ENCODE results near the gene RUNX3. TPM values are rescaled to one million over a fixed set of nuclear protein-coding genes. Genes with fewer than 3 reads are reported as not detected.

Gene RUNX3
- total RNA-seq, 4 donors from 2014 or later, result 0.26 to 1.7 (median 1.6) TPM; not detected in 1

DNA sequence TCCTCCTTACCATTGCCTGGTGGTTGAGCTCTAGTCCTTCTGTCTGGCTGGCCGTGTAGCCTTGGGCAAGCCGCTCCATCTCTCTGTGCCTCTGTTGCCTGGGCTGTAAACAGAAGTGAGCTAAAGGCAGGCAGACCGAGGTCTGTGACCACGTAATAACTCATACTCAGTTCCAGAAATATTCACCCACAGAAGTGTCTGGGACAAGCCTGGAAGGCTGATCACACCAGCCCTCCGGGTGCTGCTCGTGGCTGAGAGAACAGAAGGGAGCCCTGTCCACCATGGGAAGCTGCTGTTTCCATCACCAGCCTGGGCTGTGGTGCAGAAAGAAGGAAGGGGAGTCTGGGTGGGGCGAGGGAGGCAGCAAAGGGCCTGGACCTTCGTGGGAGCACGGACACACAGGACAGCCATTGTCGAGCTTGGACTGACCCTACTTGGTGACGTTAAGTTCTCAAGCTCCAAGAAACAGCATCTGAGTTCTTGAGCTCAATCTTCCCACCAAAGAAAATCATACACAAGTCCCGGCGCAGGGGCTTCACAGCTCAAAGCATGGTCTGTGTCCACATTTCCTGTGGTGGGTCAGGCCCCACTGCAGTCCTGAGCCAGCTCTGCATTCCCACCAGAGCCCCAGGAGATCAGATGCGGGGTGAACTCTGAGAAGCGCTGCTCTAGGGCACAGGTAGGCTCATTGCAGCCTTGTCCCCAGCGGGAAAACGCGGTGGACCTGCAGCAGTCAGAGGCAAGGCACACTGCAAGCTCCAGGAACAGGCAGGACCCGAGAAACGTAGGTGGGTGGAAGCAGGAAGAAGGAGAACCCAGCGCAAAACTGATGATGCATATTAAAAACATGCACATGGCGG lies 61.8 kb downstream of the RUNX3 start:
- Histone ChIP-seq H3K9me3 (no peaks in the 10 kb centered on the region), H3K4me1 (no peaks in the 10 kb centered on the region), H3K4me3 (no peak overlapping the region), H3K36me3 (no peaks in the 10 kb centered on the region), H3K27me3 (no peaks in the 10 kb centered on the region), H3K27ac (no peak overlapping the region)
- TF ChIP-seq, protein P1, sequence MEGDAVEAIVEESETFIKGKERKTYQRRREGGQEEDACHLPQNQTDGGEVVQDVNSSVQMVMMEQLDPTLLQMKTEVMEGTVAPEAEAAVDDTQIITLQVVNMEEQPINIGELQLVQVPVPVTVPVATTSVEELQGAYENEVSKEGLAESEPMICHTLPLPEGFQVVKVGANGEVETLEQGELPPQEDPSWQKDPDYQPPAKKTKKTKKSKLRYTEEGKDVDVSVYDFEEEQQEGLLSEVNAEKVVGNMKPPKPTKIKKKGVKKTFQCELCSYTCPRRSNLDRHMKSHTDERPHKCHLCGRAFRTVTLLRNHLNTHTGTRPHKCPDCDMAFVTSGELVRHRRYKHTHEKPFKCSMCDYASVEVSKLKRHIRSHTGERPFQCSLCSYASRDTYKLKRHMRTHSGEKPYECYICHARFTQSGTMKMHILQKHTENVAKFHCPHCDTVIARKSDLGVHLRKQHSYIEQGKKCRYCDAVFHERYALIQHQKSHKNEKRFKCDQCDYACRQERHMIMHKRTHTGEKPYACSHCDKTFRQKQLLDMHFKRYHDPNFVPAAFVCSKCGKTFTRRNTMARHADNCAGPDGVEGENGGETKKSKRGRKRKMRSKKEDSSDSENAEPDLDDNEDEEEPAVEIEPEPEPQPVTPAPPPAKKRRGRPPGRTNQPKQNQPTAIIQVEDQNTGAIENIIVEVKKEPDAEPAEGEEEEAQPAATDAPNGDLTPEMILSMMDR (IDR thresholded peaks at IDR 0.05), result no peak
- TF ChIP-seq POLR2A (IDR thresholded peaks at IDR 0.05), result no peak
- no peak for DNase-seq
- intact Hi-C loops (cut with DNase I; ENCODE audit: low total_unique reads), result no loop called here

DNA sequence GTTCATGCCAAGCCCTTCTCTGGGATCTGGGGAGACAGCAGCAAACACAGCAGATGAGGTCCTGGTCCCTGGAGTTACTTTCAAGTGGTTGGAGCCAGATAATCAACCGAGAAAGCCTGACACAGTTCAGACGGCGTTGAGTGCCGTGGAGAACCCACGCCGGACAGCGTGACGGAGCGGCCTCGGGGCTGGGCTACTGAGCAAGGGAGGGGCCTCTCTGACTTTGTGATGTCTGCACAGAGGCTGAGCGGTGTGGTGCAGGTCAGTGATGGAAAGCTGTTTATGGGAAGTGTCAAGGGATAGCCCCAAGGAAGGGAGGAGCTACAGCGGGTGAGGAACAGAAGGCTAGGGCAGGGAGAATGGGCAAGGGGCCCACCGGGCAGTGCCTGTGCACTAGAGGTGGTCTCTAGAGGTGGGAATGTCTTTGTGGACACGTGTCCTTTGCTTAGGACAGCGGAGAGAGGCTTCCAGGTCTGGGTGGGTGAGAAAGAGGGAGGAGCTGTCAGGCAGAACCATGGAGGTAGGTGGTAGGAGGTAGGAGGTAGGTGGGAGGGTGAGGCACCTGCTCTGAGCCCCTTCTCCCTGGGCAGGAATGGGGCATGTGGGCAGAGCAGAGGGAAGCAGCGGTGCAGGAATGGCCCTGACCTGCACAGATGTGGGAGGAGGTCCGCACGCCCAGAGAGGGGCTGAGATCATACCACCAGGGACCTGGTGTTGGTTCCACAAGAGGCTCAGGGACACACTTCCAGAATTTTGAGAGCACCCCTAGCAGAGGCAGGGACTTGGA lies 62.8 kb downstream of the RUNX3 start:
- H3K27me3 ChIP-seq, result no peaks in the 10 kb centered on the region
- DNase-seq, result no peak
- no peak overlapping the region for H3K4me3 ChIP-seq
- intact Hi-C loops (cut with DNase I; ENCODE audit: low total_unique reads), result no loop called here
- no peaks in the 10 kb centered on the region for H3K9me3 ChIP-seq
- TF ChIP-seq, protein P1 (IDR thresholded peaks at IDR 0.05), result no peak
- TF ChIP-seq POLR2A (IDR thresholded peaks at IDR 0.05), result no peak
- H3K36me3 ChIP-seq, result no peaks in the 10 kb centered on the region
- H3K27ac ChIP-seq, result no peak overlapping the region
- H3K4me1 ChIP-seq, result no peaks in the 10 kb centered on the region

DNA sequence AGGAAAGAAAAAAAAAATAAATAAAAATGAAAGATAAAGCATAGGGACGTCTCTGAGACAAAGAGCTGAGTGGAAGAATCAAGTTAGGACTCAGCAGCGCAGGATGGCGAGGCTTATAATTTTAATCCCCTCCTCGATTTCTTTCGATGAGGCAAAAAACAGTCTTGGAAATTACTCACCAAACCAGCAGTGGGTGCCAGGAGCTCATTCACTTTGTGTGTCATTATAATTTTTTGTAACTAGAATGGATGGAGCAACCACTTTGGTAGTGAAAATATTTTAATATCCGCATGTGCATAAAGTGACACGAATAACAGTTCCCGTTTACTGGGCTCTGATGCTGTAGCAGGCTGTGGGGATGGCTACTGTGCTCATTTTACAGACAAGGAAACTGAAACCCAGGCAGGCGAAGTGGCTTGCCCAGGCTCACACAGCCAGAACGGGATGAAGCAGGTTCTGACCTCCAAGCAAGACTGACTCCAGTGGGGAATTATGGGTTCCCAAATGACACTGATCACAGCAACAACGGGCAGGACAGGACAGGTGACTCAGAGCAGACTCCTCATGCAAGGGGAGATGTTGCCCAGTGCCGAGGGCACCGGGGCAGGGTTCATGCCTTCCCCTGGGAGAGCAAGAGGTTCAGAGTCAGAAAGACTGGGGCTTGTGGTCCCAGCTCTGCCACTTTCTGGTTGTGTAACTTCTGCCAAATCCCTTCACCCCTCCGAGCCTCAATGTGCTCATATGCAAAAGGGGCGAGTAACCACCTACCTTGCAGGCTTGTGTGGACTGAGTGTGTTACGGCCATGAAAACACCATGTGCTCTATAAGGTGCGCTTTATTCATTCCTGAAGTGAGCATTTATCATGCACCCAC lies 63.6 kb downstream of the RUNX3 start:
- H3K4me3 ChIP-seq, result no peak overlapping the region
- H3K27ac ChIP-seq, result no peak overlapping the region
- no peak for TF ChIP-seq POLR2A (IDR thresholded peaks at IDR 0.05)
- TF ChIP-seq, protein P1 (IDR thresholded peaks at IDR 0.05), result no peak
- no peaks in the 10 kb centered on the region for H3K27me3 ChIP-seq
- intact Hi-C loops (cut with DNase I; ENCODE audit: low total_unique reads), result no loop called here
- no peaks in the 10 kb centered on the region for H3K36me3 ChIP-seq
- H3K9me3 ChIP-seq, result no peaks in the 10 kb centered on the region
- DNase-seq, result no peak
- no peaks in the 10 kb centered on the region for H3K4me1 ChIP-seq

DNA sequence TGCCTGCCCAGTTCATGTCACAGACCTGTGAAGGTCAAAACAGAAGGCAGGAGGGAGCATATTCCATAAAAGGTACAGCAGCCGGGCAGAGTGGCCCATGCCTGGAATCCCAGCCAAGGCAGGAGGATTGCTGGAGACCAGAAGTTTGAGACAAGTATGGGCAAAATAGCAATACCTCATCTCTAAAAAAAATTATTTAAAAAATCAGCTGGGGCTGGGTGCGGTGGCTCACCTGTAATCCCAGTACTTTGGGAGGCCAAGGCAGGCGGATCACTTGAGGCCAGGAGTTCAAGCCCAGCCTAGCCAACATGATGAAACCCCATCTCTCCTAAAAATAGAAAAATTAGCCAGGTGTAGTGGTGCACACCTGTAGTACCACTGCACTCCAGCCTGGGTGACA lies 64.5 kb downstream of the RUNX3 start:
- no peak overlapping the region for H3K4me3 ChIP-seq
- no peak for TF ChIP-seq POLR2A (IDR thresholded peaks at IDR 0.05)
- TF ChIP-seq, protein P1 (IDR thresholded peaks at IDR 0.05), result no peak
- DNase-seq, result no peak
- no peaks in the 10 kb centered on the region for H3K4me1 ChIP-seq
- H3K27me3 ChIP-seq, result no peaks in the 10 kb centered on the region
- H3K27ac ChIP-seq, result no peak overlapping the region
- no peaks in the 10 kb centered on the region for H3K9me3 ChIP-seq
- H3K36me3 ChIP-seq, result no peaks in the 10 kb centered on the region
- intact Hi-C loops (cut with DNase I; ENCODE audit: low total_unique reads), result no loop called here

Data from uterus (tissue), 4 donors.